Suppressor macrophage (primary cell): ENCODE results near the gene BARX2.

Source experiments
- DNase-seq, 4 experiments: peaks; one replicate each; pipeline ENCODE4 v3.0.0-alpha.2; 2020 to 2022

BARX2 gene

DNA sequence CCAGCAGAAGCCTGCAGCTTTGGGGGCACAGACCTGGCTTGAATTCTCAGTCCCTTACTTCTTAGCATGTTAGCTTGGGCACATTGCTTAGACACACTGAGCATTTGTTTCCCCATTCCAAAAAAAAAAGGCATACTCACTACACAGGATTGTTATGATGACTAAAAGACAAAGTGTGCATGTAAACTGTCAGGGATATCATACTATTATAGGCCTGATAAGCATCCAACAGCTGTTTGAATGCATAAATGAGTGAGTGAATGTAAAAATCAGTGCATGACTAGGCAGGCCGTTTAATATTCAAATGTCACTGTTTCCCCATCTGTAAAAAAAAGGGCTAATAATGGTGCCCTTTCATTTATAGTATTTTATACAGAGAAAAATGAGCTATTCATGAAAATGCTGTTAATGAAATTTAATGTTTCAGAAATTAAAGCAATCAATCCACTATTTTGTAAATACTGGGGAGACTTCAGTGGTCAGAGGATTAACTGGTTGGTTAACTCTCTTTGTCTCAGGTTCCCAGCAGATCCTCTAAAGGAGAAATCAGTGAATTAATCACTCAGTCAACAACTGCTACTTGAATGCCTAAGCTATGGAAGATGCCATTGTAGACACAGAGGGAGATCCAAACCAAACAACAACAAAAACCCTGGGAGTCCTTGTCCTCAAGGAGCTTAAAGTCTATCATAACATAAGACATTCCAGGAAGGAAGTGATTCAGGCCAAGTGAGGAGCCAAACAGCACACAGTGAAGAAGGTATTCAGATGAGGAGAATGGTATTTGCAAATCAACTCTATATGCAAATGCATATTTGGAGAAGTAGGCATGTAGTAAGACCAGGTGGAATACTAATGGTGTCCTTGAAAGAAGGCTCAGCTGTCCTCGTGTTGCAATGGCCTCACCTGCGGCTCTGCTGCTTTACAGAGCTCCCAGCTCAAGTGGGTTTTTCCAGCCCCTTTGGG lies 26.8 kb downstream of the BARX2 start:
- DNase-seq: no peak

DNA sequence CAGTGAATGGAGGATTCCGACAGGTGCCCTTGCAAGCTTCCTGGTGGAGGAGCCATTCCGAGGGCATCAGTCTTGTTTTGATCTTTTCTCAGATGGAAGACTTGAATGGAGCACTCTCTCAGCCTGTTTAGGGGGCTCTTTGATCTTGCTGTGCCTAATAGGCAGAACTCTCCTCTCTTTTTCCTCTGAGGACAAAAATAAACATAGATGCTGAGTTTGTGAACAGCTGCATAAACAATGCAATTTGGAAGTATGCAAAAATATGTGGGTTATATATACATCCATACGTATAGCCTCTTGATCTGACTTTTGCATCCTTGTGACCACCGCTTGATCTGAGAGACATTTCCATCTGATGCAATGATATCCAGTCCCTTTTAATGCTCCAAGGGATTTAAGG lies 29.1 kb downstream of the BARX2 start:
- DNase-seq: no peak

GRCh38 chr11:129408865-129409444 lies 33.3 kb downstream of the BARX2 start:
- DNase-seq: no peak

- DNase-seq: no peak
Measured at GRCh38 chr11:129410395-129410960, 34.8 kb downstream of the BARX2 start.

GRCh38 chr11:129412494-129412893 lies 36.8 kb downstream of the BARX2 start:
- no peak for DNase-seq

DNA sequence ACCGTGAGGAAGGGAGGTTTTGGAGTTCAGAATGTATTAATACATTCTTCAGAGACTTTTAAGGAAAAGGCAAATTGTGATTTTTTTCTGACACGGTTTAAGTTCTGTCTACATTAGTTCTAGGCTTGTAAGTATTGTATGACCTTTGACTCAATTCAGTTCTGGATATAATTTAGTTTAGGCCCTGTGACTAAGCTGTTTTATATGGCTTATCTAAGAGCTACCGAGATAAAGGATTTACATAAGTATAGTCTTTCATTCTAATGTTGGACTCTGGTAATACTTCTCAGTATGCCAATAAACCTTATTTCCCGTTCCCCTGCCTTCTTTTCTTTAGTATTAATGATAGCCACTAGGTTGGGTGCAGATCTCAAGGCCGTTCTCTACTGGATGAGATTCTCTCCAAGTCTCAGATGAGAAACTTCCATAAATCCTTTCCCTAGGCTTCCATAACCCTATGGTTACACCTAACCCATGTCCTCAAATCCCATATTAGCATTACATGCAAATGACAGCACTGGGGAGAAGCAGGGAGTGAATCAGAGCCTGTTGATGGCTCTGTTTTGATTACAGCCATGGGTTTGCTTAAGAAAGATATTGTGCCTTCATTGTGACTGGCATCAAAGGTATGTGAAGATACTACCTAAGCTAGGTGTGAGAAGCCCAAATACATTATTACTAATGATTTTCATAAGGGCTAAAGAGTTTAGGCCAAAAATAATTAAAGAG lies 38.7 kb downstream of the BARX2 start:
- DNase-seq: no peak

GRCh38 chr11:129416080-129416820 lies 40.6 kb downstream of the BARX2 start:
- DNase-seq: no peak

GRCh38 chr11:129417458-129417857 lies 41.8 kb downstream of the BARX2 start:
- no peak for DNase-seq

DNA sequence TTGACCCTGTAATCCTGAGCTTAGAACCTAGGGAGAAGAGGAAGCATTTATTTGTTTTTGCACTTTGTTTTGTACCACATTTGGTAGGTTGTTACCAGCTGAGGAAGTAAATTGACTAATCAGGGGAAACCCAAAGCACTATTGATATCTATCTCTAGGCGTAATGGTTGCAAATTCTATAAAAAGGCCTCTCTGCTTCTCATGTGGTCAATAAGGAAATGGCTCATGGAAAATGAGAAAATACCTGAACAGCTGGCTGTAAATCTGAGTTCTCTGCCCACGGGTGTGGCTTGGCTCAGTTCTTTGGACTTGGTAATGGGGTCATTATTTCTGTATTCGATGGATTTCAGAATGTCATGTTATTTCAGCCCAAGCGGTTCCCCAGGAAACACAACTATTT lies 42.4 kb downstream of the BARX2 start:
- no peak for DNase-seq

DNA sequence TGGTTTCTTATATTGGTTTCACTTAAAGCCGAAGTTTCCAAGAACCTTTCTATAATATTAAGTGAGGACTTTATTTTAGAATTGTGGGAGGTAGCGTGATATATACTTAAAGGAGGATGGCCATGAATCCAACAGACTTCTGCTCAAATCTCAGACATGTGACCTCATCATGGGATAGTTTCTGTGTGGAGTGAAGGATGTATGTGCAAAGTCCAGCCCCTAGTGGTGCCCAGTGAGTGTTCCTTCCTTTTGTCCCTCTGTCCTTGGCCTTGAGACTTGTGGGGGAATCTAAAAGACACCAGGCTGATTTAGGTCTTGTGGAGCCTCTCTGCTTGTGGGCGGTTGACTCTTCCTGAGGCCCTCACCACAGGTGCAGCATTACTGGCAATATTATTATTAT lies 43.7 kb downstream of the BARX2 start:
- no peak for DNase-seq

DNA sequence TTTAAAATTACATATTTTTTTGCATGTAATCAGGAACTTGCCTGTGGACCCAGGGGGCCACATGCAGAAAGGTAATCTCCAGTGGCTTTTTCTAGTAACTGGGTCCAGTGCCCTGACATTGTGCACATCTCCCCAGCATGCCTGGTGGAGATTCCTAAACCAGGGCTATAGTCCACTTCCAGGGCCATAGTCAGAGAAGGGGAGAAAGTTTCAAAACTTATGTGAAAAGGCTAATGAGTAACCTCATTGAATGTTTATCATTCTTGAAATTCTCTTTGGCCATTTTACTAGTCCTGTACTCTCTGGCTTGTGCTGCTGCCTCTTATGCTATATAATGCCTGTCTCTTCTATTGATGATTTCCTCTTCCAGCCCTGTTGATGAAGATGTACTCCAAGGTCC lies 47.8 kb downstream of the BARX2 start:
- no peak for DNase-seq

DNA sequence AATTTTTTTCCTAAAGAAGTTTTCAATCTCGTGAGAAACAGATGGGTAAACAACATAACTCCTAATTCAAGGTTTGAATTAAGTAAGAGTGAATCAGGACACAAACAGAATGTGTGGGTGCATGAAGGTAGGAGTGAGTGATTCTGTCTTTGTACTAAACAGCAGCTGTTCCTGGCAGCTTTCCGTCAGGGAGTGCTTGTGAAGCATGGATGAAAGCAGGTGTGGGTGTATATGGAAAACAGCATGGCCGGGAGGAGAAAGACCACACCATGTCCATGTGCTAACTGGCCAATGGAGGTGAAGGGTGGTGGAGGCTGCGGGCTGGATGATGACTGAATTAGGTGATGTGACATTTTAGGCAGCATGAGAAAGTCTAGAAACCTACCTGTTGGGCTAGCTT lies 49.6 kb downstream of the BARX2 start:
- DNase-seq: no peak

GRCh38 chr11:129426038-129426437 lies 50.4 kb downstream of the BARX2 start:
- DNase-seq: no peak

- DNase-seq: no peak
Measured at GRCh38 chr11:129426776-129427175, 51.1 kb downstream of the BARX2 start.

GRCh38 chr11:129427376-129427775 lies 51.7 kb downstream of the BARX2 start:
- no peak for DNase-seq

DNA sequence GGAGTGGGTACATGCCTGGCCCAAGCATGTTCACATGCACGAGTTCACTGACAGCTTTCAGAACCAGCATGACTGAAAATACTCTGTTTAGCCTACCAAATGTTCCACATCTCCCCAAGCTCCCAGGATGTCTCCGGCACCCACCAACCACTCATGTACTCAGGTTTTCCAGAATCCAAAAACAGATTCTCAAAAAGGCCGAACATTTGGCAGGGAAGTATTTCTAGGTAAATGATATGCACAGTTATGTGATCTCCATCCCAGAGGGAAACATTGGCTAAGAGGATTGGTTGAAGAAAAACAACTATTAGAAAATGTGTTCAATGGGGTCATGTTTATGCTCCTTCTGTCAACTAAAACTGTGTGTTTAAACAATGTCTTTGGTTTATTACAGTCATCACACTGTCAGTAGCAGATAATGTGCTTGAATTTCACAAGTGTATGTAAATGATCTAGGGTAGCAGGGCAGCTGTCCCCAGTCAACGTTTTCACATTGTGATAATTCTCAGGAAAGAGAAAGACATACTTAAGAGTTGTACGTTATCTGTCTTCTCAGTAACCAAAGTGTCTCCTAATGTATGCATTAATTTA lies 52.3 kb downstream of the BARX2 start:
- no peak for DNase-seq

- DNase-seq: no peak
Measured at GRCh38 chr11:129428557-129428956, 52.9 kb downstream of the BARX2 start.

- DNase-seq: no peak
Measured at GRCh38 chr11:129434641-129435498, 59.2 kb downstream of the BARX2 start.

DNA sequence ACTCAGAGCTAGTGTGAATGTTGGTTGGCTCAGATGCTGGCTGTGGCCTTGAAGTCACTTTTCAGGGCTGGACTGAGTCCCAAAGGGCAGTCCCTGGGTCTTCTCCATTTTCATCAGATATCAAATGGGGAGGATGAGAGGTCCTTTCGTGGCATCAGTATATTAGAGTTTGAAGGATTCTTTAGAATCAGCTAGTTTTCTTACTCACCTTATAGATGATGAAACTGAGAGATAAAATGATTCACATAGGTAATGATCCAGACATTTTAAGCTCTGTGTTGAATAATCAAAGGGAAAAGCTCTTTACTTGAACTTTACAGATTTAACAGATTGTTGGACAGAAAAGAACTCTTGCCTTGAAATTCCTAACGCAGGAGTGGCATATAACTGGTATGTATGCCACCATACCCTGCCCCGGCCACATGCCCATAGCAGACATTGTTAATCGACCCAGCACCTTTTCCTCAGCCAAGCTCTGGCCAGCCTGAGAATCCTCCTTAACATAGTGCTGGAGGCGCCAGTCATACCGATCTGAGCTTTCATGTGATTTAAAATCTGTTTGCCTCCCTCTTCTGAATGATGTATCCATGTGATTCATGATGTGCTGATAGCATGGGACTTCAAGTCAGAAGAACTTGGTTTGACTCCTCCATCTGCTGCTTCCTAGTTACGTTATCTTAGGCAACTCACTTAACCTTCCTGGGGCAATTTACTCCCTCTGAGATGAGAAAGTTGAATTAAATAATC lies 60.0 kb downstream of the BARX2 start:
- DNase-seq: no peak

- DNase-seq: no peak
Measured at GRCh38 chr11:129436573-129436972, 60.9 kb downstream of the BARX2 start.
